ENCODE measurements around the gene FRMPD4. TPM values are rescaled to one million over a fixed set of nuclear protein-coding genes. Genes with fewer than 3 reads are reported as not detected.

FRMPD4 gene
- total RNA-seq, 1 donor from 2014 or later, result 2.0 TPM

GRCh38 chrX:12206413-12206812 lies 68.1 kb downstream of the FRMPD4 start:
- DNase-seq (ENCODE audit: low spot score), result no peak
- intact Hi-C loops (cut with DNase I), result no loop called here

- intact Hi-C loops (cut with DNase I), result no loop called here
- no peak for DNase-seq (ENCODE audit: low spot score)
Measured at GRCh38 chrX:12210196-12210815, 72.0 kb downstream of the FRMPD4 start.

GRCh38 chrX:12210971-12211370 lies 72.7 kb downstream of the FRMPD4 start:
- intact Hi-C loops (cut with DNase I), result no loop called here
- DNase-seq (ENCODE audit: low spot score), result no peak

DNA sequence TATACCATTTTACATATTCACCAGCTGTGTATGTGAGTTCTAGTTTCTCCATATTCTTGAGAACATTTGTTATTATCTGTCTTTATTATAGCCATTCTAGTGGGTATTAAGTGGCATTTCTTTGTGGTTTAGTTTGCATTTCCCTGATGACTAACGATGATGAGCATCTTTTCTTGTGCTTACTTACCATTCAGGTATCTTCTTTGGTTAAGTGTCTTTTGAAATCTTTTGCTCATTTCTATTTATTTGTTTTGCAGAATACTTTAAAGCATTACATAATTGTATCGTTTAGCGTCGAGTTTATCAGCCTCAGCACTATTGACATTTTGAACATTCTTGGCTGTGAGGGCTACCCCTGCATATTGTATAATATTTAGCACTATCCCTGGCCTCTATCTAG lies 85.4 kb downstream of the FRMPD4 start:
- intact Hi-C loops (cut with DNase I), result no loop called here
- DNase-seq (ENCODE audit: low spot score), result no peak

GRCh38 chrX:12225107-12225506 lies 86.8 kb downstream of the FRMPD4 start:
- intact Hi-C loops (cut with DNase I), result no loop called here
- DNase-seq (ENCODE audit: low spot score), result no peak

DNA sequence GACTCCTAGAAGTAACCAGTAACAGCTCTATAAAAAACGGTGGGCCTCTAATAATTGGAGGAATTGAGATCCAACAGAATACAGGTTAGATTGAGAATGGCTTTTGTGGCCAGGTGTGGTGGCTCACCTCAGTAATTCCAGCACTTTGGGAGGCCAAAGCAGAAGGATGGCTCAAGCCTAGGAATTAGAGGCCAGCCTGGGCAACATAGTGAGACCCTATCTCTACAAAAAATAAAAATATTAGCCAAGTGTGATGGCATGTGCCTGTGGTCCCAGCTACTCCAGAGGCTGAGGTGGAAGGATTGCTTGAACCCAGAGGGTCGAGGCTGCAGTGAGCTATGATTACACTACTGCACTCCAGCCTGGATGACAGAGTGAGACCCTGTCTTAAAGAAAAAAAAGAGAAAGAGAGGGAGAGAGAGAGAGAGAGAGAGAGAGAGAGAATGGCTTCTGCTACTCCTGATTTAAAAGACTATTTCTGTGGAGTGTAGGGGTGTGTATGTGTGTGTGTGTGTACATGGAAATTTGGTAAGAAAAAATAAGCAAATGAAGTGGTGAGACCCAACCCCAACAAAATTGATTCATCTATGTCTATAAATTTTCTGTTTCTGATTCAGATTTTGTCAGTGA lies 89.3 kb downstream of the FRMPD4 start:
- intact Hi-C loops (cut with DNase I), result no loop called here
- no peak for DNase-seq (ENCODE audit: low spot score)

DNA sequence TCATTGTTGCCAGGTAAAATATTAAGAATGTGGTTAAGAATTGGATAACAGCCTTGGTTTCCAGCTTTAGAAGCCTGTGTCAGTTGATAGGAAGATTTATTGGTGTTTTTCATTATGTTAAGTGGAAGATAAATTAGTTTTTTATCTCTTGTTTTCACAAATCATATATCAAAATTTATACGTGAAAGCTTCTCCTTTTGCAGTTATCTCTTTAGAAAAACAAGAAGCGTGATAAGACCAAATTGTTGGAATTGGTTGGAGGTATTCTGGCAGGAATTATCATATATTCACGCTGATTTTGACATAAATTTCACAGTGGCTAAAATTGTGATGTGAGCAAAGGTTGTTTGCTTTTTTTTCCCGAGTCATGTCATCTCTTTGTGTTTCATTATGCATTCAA lies 90.6 kb downstream of the FRMPD4 start:
- intact Hi-C loops (cut with DNase I), result no loop called here

DNA sequence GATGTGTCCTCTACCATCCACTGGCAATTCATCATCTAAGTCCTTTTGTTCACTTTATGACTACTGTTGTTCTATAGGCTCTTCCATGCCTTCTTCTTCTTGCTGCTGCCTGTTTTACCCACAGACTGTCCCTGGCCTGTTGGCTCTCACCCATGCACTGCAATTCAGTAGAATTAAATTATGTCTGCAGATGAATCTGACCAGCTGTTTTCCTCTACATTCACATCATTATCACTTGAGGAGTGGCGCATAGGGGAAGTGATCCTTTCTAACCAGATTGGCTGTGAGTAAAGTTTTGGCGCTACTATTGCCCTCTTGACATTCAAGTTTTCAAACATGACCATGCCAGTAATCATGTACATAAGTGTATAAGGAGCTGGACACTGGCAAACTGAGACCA lies 91.7 kb downstream of the FRMPD4 start:
- DNase-seq (ENCODE audit: low spot score), result no peak
- intact Hi-C loops (cut with DNase I), result no loop called here

More for the DNA sequence above, 90.6 kb downstream of the FRMPD4 start:
- DNase-seq (ENCODE audit: low spot score), result no peak

- intact Hi-C loops (cut with DNase I), result no loop called here
- no peak for DNase-seq (ENCODE audit: low spot score)
Measured at GRCh38 chrX:12234534-12235329, 96.5 kb downstream of the FRMPD4 start.

GRCh38 chrX:12236156-12236555 lies 97.9 kb downstream of the FRMPD4 start:
- DNase-seq (ENCODE audit: low spot score), result no peak
- intact Hi-C loops (cut with DNase I), result no loop called here

DNA sequence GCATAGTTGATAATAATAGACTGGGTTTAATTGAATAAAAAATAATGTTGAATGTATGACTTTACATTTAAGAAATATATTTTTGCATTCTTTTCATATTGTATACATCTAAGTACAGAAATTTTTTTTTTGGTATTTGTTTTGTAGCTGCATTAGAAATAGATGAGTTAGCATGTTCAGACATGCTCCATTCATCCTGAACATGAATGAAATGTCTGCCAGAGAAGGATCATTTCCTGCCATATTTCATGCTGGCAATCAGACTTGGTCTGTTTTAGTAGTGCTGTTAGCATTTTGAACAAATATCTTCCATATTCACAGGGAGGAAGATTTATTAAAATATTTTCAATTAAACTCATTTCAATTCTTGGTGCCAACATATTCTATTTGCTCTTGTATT lies 98.9 kb downstream of the FRMPD4 start:
- no peak for DNase-seq (ENCODE audit: low spot score)
- intact Hi-C loops (cut with DNase I), result no loop called here

- DNase-seq (ENCODE audit: low spot score), result no peak
- intact Hi-C loops (cut with DNase I), result no loop called here
Measured at GRCh38 chrX:12237771-12238170, 99.5 kb downstream of the FRMPD4 start.

DNA sequence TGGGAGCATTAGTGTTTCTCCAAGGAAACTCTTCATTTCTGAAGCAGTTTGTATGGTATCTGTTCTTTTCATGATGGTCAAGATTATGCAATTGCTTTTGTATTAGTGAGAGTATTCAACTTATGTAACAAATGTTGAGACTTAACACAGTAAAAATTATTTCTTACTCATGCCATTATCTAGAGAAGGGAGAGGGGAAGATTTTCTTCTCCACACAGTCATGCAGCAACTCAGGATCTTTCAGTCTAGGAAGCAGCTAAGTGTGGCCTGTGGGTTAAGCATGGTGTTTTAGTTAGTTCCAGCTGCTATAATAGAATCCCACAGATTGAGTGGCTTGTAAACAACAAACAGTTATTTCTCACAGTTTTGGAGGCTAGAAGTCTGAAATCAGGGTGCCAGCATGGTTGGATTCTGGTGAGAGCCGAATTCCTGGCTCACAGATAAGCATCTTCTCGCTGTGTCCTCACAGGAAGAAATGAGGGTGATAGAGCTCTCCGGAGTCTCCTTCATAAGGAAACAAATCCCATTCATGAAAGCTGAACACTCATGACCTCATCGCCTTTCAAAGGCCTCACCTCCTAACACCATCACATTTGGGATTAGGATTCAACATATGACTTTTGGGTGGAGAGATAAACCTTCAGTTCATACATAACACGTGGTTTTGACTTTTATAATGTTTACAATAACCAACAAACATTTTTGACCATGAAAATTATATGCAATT lies 101.2 kb downstream of the FRMPD4 start:
- DNase-seq (ENCODE audit: low spot score), result no peak
- intact Hi-C loops (cut with DNase I), result no loop called here

GRCh38 chrX:12240491-12240890 lies 102.2 kb downstream of the FRMPD4 start:
- intact Hi-C loops (cut with DNase I), result no loop called here
- DNase-seq (ENCODE audit: low spot score), result no peak

- DNase-seq (ENCODE audit: low spot score), result no peak
- intact Hi-C loops (cut with DNase I), result no loop called here
Measured at GRCh38 chrX:12241026-12241425, 102.8 kb downstream of the FRMPD4 start.

DNA sequence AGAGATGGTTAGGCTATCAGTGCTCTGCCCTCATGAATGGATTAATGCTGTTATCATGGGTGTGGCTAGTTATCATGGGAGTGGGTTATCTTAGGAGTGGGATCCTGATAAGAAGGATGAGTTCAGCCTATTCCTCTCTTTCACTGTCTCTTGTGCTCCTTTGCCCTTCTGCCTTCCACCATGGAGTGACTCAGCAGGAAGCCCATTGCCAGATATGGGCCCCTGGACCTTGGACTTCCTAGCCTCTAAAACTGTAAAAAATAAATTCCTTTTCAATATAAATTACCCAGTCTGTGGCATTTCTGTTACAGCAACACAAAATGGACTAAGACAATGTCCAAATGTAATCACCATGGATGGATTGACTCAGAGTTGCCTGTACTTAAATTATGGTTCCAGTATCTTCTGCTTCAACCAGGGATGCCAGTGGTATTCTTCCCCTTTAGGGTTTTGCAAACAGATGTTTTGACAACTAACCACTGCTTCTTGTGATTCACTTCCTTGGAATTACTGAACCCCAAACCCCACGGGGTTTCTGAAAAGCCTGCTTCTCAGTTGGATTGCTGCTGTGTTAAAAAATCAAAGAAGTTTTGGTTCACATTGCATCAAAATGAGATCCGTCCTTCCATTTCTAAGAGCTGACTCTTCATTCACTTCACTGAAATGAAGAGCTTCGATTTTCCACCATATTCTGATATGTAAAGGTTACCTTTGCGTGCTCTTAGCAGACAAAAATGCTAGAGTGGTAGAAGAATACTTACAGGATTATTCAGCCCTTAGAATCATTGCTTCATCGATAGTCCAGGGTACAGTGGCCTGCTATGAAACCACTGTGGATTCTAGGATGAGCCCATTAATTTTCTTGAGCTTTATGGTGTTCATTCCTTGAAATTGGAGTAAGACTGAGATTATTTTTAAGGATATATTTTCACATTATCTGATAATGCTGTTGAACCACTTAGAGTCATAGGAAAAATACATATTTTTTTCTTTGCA lies 107.7 kb downstream of the FRMPD4 start:
- intact Hi-C loops (cut with DNase I), result no loop called here
- DNase-seq (ENCODE audit: low spot score), result no peak

DNA sequence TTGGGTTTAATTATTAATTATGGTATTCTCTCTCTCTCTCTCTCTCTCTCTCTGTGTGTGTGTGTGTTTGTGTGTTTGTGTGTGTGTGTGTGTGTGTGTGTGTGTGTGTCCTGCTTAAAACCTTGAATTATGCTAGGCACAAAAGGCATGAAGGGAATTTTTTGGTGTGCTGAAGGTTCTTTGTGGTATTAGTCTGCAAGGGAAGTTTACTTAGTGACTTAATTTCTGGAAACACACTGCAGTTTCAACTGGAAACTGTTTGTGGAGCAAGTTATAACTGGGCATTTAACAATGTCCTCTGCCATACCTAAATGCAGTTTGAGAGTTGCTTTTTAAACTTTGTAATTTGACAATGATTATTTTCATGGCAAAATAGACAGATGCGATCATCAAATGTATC lies 111.7 kb downstream of the FRMPD4 start:
- intact Hi-C loops (cut with DNase I), result no loop called here
- DNase-seq (ENCODE audit: low spot score), result no peak

DNA sequence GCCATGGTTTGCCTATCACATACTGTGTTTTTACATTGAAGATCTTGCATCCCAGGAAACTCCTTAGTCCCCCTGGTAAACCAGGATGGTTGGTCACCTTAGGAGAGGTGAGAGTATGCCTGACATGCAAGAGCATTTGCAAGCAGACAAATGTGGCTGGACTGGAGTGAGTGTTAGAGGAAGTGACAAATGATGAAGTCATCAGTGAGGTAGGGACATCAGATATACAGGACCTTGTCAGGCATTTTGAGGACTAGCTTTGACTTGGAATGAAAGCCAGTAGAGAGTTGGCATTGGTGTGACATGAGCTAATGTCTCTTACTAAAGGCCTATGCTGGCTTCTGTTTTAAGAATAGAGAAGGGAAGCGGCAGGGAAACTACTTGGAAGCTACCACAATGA lies 124.9 kb downstream of the FRMPD4 start:
- intact Hi-C loops (cut with DNase I), result no loop called here

DNA sequence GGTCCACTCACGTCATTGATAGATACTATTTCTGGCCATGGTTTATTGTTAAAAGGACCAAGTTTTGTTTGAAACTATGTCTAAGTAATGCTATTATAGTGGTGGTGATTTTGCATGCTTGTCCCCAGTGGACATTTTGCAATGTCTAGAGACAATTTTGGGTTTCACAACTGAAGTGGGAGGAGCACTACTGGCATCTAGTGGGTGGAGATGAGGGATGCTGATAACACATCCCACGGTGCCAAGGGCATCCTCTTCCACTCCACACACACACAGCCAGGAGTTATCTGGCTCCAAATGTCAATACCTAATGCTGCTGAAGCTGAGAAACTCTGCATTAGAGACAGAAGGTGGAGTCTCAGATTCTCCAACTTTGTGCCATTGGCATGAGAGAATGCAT lies 131.2 kb downstream of the FRMPD4 start:
- intact Hi-C loops (cut with DNase I), result no loop called here
- DNase-seq (ENCODE audit: low spot score), result no peak

More for the DNA sequence above, 124.9 kb downstream of the FRMPD4 start:
- DNase-seq (ENCODE audit: low spot score), result no peak

Data from cardiac septum (tissue), 1 donor.